ENCODE data around the gene FSTL4.

GRCh38 chr5:133445744-133446143 lies 166.6 kb downstream of the FSTL4 start:
- TF ChIP-seq CTCF (conservative IDR thresholded peaks at IDR 0.05) (no peak), EZH2 (IDR thresholded peaks at IDR 0.05; ENCODE audit: low read depth) (no peak)
